WTC11 (cell line): Measurements from ENCODE around the gene POLA1. TPM values are rescaled to one million over a fixed set of nuclear protein-coding genes. Genes with fewer than 3 reads are reported as not detected.

ENCODE experiments used
- ATAC-seq: fragments of 200-7000 bp; cut with Tn5 transposase; 2 replicates; pipeline ENCODE4 v1.10.0; 2021; ENCODE audit warnings: mild to moderate bottlenecking, moderate library complexity
- CTCF ChIA-PET: fragments of 300-600 bp; sonication (Branson Sonifier 250); formaldehyde crosslinking; loops from one replicate; lab custom pipeline; 2021; ENCODE audit warnings: antibody characterized with exemption; lab: Charles Lee
- POLR2A ChIA-PET: fragments of 350-600 bp; sonication (Branson Sonifier 250); formaldehyde crosslinking; loops from one replicate; lab custom pipeline; 2021; ENCODE audit warnings: antibody characterized with exemption; lab: Charles Lee
- DNase-seq: peaks from one replicate; pipeline ENCODE4 v3.0.0; 2021; ENCODE audit warnings: low spot score
- H3K27ac Mint-ChIP-seq: 2 replicates; pipeline ENCODE4 v1.8.0; 2021; ENCODE audit warnings: mixed read lengths
- H3K27me3 Mint-ChIP-seq: 2 replicates; pipeline ENCODE4 v1.8.0; 2021; ENCODE audit warnings: low read depth, mild to moderate bottlenecking, moderate library complexity, mixed read lengths
- H3K36me3 Mint-ChIP-seq: 2 replicates; pipeline ENCODE4 v1.8.0; 2021; ENCODE audit warnings: mixed read lengths
- H3K4me1 Mint-ChIP-seq: 2 replicates; pipeline ENCODE4 v1.8.0; 2022; ENCODE audit warnings: mixed read lengths
- H3K4me3 Mint-ChIP-seq: 2 replicates; pipeline ENCODE4 v1.8.0; 2021; ENCODE audit warnings: mild to moderate bottlenecking, moderate library complexity, mixed read lengths
- H3K9me3 Mint-ChIP-seq: 2 replicates; pipeline ENCODE4 v1.8.0; 2021; ENCODE audit warnings: mixed read lengths
- GABPB1 ChIP-seq: sonication (generic); formaldehyde crosslinking; IDR thresholded peaks from 2 replicates; pipeline ENCODE4 v1.8.1; 2023; ENCODE audit warnings: mild to moderate bottlenecking, missing genetic modification reagents
- GRHL2 ChIP-seq: fragments of 250-450 bp; sonication (Bioruptor Pico); IDR thresholded peaks from 2 replicates; pipeline ENCODE4 v1.8.0; 2022; ENCODE audit warnings: mild to moderate bottlenecking, moderate library complexity; ENCODE audit not compliant: insufficient replicate concordance, severe bottlenecking
- GTF2I ChIP-seq: fragments of 250-450 bp; sonication (Bioruptor Pico); conservative IDR thresholded peaks from 2 replicates; pipeline ENCODE4 v1.4.0; 2021; ENCODE audit warnings: mild to moderate bottlenecking
- JAZF1 ChIP-seq: fragments of 250-450 bp; sonication (Bioruptor Pico); IDR thresholded peaks from 2 replicates; pipeline ENCODE4 v1.9.0; 2021; ENCODE audit warnings: moderate library complexity, mild to moderate bottlenecking, inconsistent platforms
- NFE2L1 ChIP-seq: sonication (generic); formaldehyde crosslinking; IDR thresholded peaks from 2 replicates; pipeline ENCODE4 v1.8.1; 2023; ENCODE audit warnings: missing genetic modification reagents
- NFYB ChIP-seq: sonication (generic); formaldehyde crosslinking; conservative IDR thresholded peaks from 2 replicates; pipeline ENCODE4 v1.8.0; 2022; ENCODE audit warnings: low read depth, missing genetic modification reagents
- NR3C1 ChIP-seq: sonication (generic); formaldehyde crosslinking; conservative IDR thresholded peaks from 2 replicates; pipeline ENCODE4 v1.8.1; 2023; ENCODE audit warnings: low read depth, mild to moderate bottlenecking, missing genetic modification reagents
- RELA ChIP-seq: sonication (generic); formaldehyde crosslinking; IDR thresholded peaks from 2 replicates; pipeline ENCODE4 v1.8.1; 2022; ENCODE audit warnings: missing genetic modification reagents, mild to moderate bottlenecking, borderline replicate concordance
- SOX15 ChIP-seq: fragments of 250-450 bp; sonication (Bioruptor Pico); IDR thresholded peaks from 2 replicates; pipeline ENCODE4 v1.9.0; 2021; ENCODE audit warnings: mild to moderate bottlenecking
- TEAD1 ChIP-seq: sonication (generic); formaldehyde crosslinking; IDR thresholded peaks from 2 replicates; pipeline ENCODE4 v1.8.0; 2022; ENCODE audit warnings: mild to moderate bottlenecking, missing genetic modification reagents
- ZNF219 ChIP-seq: sonication (generic); formaldehyde crosslinking; IDR thresholded peaks from 2 replicates; pipeline ENCODE4 v1.8.0; 2023; ENCODE audit warnings: missing genetic modification reagents, mild to moderate bottlenecking, borderline replicate concordance
- ZNF317 ChIP-seq: sonication (generic); formaldehyde crosslinking; IDR thresholded peaks from 2 replicates; pipeline ENCODE4 v1.8.1; 2023; ENCODE audit warnings: low read depth, mild to moderate bottlenecking, moderate library complexity, missing genetic modification reagents, borderline replicate concordance
- ZNF416 ChIP-seq: fragments of 250-450 bp; sonication (Bioruptor Pico); IDR thresholded peaks from 2 replicates; pipeline ENCODE4 v1.9.0; 2021; ENCODE audit warnings: mild to moderate bottlenecking, inconsistent platforms
- ZNF671 ChIP-seq: fragments of 250-450 bp; sonication (Bioruptor Pico); IDR thresholded peaks from 2 replicates; pipeline ENCODE4 v1.8.0; 2021; ENCODE audit warnings: mild to moderate bottlenecking
- total RNA-seq: library from RNA; stranded (reverse); gene quantifications from 3 replicates; pipeline ENCODE4 v1.2.3, GENCODE V29; 2021
- TF ChIP-seq, protein P1 (sequence below): sonication (generic); formaldehyde crosslinking; IDR thresholded peaks from 2 replicates; pipeline ENCODE4 v1.8.1; 2023; ENCODE audit warnings: mild to moderate bottlenecking, missing genetic modification reagents, borderline replicate concordance
- TF ChIP-seq, protein P2 (sequence below): fragments of 250-450 bp; sonication (Bioruptor Pico); IDR thresholded peaks from 2 replicates; pipeline ENCODE4 v1.9.0; 2021; ENCODE audit warnings: moderate library complexity, mild to moderate bottlenecking, inconsistent platforms, borderline replicate concordance
- TF ChIP-seq, protein P3 (sequence below): sonication (generic); formaldehyde crosslinking; IDR thresholded peaks from 2 replicates; pipeline ENCODE4 v1.8.1; 2022; ENCODE audit warnings: low read depth, missing genetic modification reagents, borderline replicate concordance
- TF ChIP-seq, protein P4 (sequence below): fragments of 250-450 bp; sonication (Bioruptor Pico); IDR thresholded peaks from 2 replicates; pipeline ENCODE4 v2.1.2; 2022; ENCODE audit warnings: mild to moderate bottlenecking, moderate library complexity
- TF ChIP-seq, protein P5 (sequence below): sonication (generic); formaldehyde crosslinking; IDR thresholded peaks from 2 replicates; pipeline ENCODE4 v1.8.0; 2022; ENCODE audit warnings: mild to moderate bottlenecking, missing genetic modification reagents
- TF ChIP-seq, protein P6 (sequence below): sonication (generic); formaldehyde crosslinking; IDR thresholded peaks from 2 replicates; pipeline ENCODE4 v1.8.1; 2023; ENCODE audit warnings: mild to moderate bottlenecking, missing genetic modification reagents, moderate library complexity
- TF ChIP-seq, protein P7 (sequence below): fragments of 250-450 bp; sonication (Bioruptor Pico); IDR thresholded peaks from 2 replicates; pipeline ENCODE4 v1.9.0; 2021; ENCODE audit warnings: mild to moderate bottlenecking
- TF ChIP-seq, protein P8 (sequence below): sonication (generic); formaldehyde crosslinking; IDR thresholded peaks from 2 replicates; pipeline ENCODE4 v1.8.0; 2022; ENCODE audit warnings: mild to moderate bottlenecking, missing genetic modification reagents

POLA1 gene
- total RNA-seq, 1 experiment from 2014 or later = 29.9 TPM

DNA sequence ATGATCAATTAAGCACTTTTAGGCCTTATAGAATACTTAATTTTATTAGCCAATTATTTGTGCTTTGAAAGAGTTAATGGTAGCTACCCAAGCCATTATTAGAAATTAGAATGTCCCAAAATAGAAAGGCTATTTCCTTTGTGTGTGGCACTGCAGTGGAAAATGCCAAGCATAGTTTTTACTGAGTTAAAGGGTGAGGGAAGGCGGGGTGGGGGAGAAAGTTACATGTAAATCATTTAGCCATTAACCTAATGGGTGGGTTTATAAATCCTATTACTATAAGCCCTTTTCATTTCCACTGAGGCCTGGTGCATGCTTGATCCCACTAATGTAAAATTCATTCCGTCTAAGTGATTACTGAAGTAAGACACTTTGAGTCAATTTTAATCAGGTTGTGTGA lies 105.8 kb downstream of the POLA1 start:
- peaks cover 3% of the 10 kb centered on the region for H3K36me3 Mint-ChIP-seq
- no peaks in the 10 kb centered on the region for H3K9me3 Mint-ChIP-seq
- no peaks in the 10 kb centered on the region for H3K27me3 Mint-ChIP-seq
- ChIA-PET CTCF (no interaction called here), POLR2A (no interaction called here)
- TF ChIP-seq, protein P1, sequence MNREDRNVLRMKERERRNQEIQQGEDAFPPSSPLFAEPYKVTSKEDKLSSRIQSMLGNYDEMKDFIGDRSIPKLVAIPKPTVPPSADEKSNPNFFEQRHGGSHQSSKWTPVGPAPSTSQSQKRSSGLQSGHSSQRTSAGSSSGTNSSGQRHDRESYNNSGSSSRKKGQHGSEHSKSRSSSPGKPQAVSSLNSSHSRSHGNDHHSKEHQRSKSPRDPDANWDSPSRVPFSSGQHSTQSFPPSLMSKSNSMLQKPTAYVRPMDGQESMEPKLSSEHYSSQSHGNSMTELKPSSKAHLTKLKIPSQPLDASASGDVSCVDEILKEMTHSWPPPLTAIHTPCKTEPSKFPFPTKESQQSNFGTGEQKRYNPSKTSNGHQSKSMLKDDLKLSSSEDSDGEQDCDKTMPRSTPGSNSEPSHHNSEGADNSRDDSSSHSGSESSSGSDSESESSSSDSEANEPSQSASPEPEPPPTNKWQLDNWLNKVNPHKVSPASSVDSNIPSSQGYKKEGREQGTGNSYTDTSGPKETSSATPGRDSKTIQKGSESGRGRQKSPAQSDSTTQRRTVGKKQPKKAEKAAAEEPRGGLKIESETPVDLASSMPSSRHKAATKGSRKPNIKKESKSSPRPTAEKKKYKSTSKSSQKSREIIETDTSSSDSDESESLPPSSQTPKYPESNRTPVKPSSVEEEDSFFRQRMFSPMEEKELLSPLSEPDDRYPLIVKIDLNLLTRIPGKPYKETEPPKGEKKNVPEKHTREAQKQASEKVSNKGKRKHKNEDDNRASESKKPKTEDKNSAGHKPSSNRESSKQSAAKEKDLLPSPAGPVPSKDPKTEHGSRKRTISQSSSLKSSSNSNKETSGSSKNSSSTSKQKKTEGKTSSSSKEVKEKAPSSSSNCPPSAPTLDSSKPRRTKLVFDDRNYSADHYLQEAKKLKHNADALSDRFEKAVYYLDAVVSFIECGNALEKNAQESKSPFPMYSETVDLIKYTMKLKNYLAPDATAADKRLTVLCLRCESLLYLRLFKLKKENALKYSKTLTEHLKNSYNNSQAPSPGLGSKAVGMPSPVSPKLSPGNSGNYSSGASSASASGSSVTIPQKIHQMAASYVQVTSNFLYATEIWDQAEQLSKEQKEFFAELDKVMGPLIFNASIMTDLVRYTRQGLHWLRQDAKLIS (CRISPR knock-in tag) = no peak
- TF ChIP-seq, protein P2, sequence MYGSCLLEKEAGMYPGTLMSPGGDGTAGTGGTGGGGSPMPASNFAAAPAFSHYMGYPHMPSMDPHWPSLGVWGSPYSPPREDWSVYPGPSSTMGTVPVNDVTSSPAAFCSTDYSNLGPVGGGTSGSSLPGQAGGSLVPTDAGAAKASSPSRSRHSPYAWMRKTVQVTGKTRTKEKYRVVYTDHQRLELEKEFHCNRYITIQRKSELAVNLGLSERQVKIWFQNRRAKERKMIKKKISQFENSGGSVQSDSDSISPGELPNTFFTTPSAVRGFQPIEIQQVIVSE (CRISPR knock-in tag) = no peak
- TF ChIP-seq GTF2I (CRISPR knock-in tag) = no peak
- TF ChIP-seq RELA (CRISPR knock-in tag) = no peak
- TF ChIP-seq, protein P3, sequence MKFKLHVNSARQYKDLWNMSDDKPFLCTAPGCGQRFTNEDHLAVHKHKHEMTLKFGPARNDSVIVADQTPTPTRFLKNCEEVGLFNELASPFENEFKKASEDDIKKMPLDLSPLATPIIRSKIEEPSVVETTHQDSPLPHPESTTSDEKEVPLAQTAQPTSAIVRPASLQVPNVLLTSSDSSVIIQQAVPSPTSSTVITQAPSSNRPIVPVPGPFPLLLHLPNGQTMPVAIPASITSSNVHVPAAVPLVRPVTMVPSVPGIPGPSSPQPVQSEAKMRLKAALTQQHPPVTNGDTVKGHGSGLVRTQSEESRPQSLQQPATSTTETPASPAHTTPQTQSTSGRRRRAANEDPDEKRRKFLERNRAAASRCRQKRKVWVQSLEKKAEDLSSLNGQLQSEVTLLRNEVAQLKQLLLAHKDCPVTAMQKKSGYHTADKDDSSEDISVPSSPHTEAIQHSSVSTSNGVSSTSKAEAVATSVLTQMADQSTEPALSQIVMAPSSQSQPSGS = no peak
- no peak for ATAC-seq
- H3K4me1 Mint-ChIP-seq = no peaks in the 10 kb centered on the region
- no peak overlapping the region for H3K4me3 Mint-ChIP-seq
- DNase-seq = no peak
- H3K27ac Mint-ChIP-seq = no peak overlapping the region

DNA sequence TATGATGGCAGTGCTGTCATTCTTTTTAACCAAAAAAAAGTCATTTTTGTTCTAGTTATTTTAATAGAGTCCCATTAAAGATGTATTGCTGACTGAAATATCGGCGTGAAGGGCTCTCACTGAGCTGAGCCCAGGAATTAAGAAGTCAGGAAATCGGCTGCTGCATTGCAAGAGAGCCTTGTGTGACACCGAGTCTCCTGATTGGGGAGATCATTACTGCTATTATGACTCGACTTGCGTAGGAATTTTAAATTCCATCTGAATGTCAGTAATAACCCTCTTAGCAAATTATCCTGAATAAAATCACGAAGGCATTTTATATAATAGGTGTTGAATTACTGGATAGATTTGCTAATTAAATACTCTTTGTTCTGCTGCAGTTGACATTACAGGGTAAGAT lies 111.5 kb downstream of the POLA1 start:
- no peak for ATAC-seq
- TF ChIP-seq ZNF317 (CRISPR knock-in tag) (no peak), JAZF1 (CRISPR knock-in tag) (no peak), GABPB1 (CRISPR knock-in tag) (no peak), ZNF671 (CRISPR knock-in tag) (no peak), GRHL2 (CRISPR knock-in tag) (no peak), SOX15 (CRISPR knock-in tag) (no peak), NFYB (CRISPR knock-in tag) (no peak), ZNF219 (no peak), NR3C1 (CRISPR knock-in tag) (no peak), ZNF416 (CRISPR knock-in tag) (no peak), NFE2L1 (CRISPR knock-in tag) (no peak), TEAD1 (CRISPR knock-in tag) (no peak)
- TF ChIP-seq, protein P4, sequence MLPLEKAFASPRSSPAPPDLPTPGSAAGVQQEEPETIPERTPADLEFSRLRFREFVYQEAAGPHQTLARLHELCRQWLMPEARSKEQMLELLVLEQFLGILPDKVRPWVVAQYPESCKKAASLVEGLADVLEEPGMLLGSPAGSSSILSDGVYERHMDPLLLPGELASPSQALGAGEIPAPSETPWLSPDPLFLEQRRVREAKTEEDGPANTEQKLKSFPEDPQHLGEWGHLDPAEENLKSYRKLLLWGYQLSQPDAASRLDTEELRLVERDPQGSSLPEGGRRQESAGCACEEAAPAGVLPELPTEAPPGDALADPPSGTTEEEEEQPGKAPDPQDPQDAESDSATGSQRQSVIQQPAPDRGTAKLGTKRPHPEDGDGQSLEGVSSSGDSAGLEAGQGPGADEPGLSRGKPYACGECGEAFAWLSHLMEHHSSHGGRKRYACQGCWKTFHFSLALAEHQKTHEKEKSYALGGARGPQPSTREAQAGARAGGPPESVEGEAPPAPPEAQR (CRISPR knock-in tag) = no peak
- TF ChIP-seq, protein P5, sequence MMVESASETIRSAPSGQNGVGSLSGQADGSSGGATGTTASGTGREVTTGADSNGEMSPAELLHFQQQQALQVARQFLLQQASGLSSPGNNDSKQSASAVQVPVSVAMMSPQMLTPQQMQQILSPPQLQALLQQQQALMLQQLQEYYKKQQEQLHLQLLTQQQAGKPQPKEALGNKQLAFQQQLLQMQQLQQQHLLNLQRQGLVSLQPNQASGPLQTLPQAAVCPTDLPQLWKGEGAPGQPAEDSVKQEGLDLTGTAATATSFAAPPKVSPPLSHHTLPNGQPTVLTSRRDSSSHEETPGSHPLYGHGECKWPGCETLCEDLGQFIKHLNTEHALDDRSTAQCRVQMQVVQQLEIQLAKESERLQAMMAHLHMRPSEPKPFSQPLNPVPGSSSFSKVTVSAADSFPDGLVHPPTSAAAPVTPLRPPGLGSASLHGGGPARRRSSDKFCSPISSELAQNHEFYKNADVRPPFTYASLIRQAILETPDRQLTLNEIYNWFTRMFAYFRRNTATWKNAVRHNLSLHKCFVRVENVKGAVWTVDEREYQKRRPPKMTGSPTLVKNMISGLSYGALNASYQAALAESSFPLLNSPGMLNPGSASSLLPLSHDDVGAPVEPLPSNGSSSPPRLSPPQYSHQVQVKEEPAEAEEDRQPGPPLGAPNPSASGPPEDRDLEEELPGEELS (CRISPR knock-in tag) = no peak
- TF ChIP-seq, protein P6, sequence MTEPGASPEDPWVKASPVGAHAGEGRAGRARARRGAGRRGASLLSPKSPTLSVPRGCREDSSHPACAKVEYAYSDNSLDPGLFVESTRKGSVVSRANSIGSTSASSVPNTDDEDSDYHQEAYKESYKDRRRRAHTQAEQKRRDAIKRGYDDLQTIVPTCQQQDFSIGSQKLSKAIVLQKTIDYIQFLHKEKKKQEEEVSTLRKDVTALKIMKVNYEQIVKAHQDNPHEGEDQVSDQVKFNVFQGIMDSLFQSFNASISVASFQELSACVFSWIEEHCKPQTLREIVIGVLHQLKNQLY (CRISPR knock-in tag) = no peak
- TF ChIP-seq, protein P7, sequence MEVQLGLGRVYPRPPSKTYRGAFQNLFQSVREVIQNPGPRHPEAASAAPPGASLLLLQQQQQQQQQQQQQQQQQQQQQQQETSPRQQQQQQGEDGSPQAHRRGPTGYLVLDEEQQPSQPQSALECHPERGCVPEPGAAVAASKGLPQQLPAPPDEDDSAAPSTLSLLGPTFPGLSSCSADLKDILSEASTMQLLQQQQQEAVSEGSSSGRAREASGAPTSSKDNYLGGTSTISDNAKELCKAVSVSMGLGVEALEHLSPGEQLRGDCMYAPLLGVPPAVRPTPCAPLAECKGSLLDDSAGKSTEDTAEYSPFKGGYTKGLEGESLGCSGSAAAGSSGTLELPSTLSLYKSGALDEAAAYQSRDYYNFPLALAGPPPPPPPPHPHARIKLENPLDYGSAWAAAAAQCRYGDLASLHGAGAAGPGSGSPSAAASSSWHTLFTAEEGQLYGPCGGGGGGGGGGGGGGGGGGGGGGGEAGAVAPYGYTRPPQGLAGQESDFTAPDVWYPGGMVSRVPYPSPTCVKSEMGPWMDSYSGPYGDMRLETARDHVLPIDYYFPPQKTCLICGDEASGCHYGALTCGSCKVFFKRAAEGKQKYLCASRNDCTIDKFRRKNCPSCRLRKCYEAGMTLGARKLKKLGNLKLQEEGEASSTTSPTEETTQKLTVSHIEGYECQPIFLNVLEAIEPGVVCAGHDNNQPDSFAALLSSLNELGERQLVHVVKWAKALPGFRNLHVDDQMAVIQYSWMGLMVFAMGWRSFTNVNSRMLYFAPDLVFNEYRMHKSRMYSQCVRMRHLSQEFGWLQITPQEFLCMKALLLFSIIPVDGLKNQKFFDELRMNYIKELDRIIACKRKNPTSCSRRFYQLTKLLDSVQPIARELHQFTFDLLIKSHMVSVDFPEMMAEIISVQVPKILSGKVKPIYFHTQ (CRISPR knock-in tag) = no peak
- TF ChIP-seq, protein P8, sequence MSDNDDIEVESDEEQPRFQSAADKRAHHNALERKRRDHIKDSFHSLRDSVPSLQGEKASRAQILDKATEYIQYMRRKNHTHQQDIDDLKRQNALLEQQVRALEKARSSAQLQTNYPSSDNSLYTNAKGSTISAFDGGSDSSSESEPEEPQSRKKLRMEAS (CRISPR knock-in tag) = no peak

More for the DNA sequence above, 111.5 kb downstream of the POLA1 start:
- DNase-seq = no peak
- Mint-ChIP-seq H3K27ac (no peak overlapping the region), H3K4me1 (no peaks in the 10 kb centered on the region), H3K36me3 (peaks cover 3% of the 10 kb centered on the region), H3K27me3 (no peaks in the 10 kb centered on the region), H3K4me3 (no peak overlapping the region), H3K9me3 (no peaks in the 10 kb centered on the region)
- POLR2A ChIA-PET = no interaction called here
- CTCF ChIA-PET = no interaction called here
